Lung (tissue), 12 donors: ENCODE results near the gene SLC9A9. TPM values are rescaled to one million over a fixed set of nuclear protein-coding genes. Genes with fewer than 3 reads are reported as not detected.
A peak's percentile ranks its signal among the peaks of the same experiment; 100 is the strongest.

Experiments
- ATAC-seq: fragments of 200-7000 bp; cut with Tn5 transposase; one replicate; pipeline ENCODE4 v1.9.1; 2020; ENCODE audit warnings: moderate number of reproducible peaks; ENCODE audit not compliant: insufficient read depth, low FRiP score
- DNase-seq, 3 donors: peaks; one replicate each; pipeline ENCODE4 v3.0.0-alpha.2; 2013 to 2017
- H3K27ac ChIP-seq, 2 donors: one replicate each; pipeline ENCODE4 v1.5.1; 2013; ENCODE audit warnings: mild to moderate bottlenecking in 2 of 2, moderate library complexity in 2 of 2, control low read depth in 1 of 2, inconsistent platforms in 1 of 2, low read depth in 1 of 2, low read length in 1 of 2
- H3K27me3 ChIP-seq, 3 donors: one replicate each; pipeline ENCODE4 v1.5.1; 2013; ENCODE audit warnings: low read length in 2 of 3; ENCODE audit not compliant: control insufficient read depth in 3 of 3, insufficient read depth in 3 of 3
- H3K36me3 ChIP-seq, 4 donors: one replicate each; pipeline ENCODE4 v1.5.1; 2013; ENCODE audit warnings: low read length in 4 of 4, mild to moderate bottlenecking in 1 of 4, moderate library complexity in 1 of 4; ENCODE audit not compliant: control insufficient read depth in 4 of 4, insufficient read depth in 4 of 4
- H3K4me1 ChIP-seq, 5 donors: one replicate each; pipeline ENCODE4 v1.5.1; 2013; ENCODE audit warnings: low read length in 5 of 5, mild to moderate bottlenecking in 2 of 5, moderate library complexity in 1 of 5; ENCODE audit not compliant: control insufficient read depth in 5 of 5, insufficient read depth in 5 of 5
- H3K4me3 ChIP-seq: one replicate; pipeline ENCODE4 v1.5.1; 2013; ENCODE audit warnings: mild to moderate bottlenecking, control low read depth, moderate library complexity
- H3K9ac ChIP-seq, 2 donors: one replicate each; pipeline ENCODE4 v1.5.1; 2013; ENCODE audit warnings: low read length in 2 of 2, control low read depth in 1 of 2; ENCODE audit not compliant: insufficient read depth in 1 of 2
- H3K9me3 ChIP-seq, 4 donors: one replicate each; pipeline ENCODE4 v1.5.1; 2013; ENCODE audit warnings: low read length in 3 of 4, mild to moderate bottlenecking in 1 of 4, moderate library complexity in 1 of 4; ENCODE audit not compliant: control insufficient read depth in 4 of 4, insufficient read depth in 3 of 4
- CTCF ChIP-seq: IDR thresholded peaks from 2 replicates; pipeline ENCODE4 v1.5.1; 2012; ENCODE audit warnings: mild to moderate bottlenecking; ENCODE audit errors: control extremely low read depth, extremely low read depth
- WGBS, 2 donors: extraction: QIAGEN DNeasy Blood & Tissue Kit; methylation state at CpG; one replicate each; pipeline ENCODE4 v1.1.7; 2013; 5-methylcytosine and 5-hydroxymethylcytosine counted together
- polyA plus RNA-seq, 2 donors: library from polyadenylated mRNA; stranded (reverse); fragments of 200-250 nt; gene quantifications; one replicate each; pipeline ENCODE4 v1.2.1, GENCODE V29; 2013
- total RNA-seq, 2 donors: library from RNA; depleted of rRNA in 1 of 2; stranded (reverse); fragments of >200 nt in 1 of 2; gene quantifications; one replicate each; pipeline ENCODE4 v1.2.1, GENCODE V29; 2014 to 2021
- donor health status: control.
- donor health status: control.
- donor health status: Bipolar disorder and iron deficiency.
- donor health status: healthy.
- donor health status: DM: yes; HTN: yes; CAD: no.

SLC9A9 gene
- total and polyA plus RNA-seq, 4 donors = 2.2 to 66.3 (median 8.2) TPM

- Histone ChIP-seq H3K9me3 (no peaks in the 10 kb centered on the region), H3K27me3 (no peaks in the 10 kb centered on the region), H3K4me3 (no peak overlapping the region), H3K36me3 (peaks cover 0 to 13% (median 0%) of the 10 kb centered on the region in 4 donors), H3K9ac (peak overlapping the region in 1 of 2 donors; percentile 8), H3K4me1 (peaks cover 0 to 3% (median 0%) of the 10 kb centered on the region in 5 donors), H3K27ac (no peak overlapping the region)
- 81 to 90% methylated on average over 8 of the region's 8 CpGs for WGBS, 2 donors
- ATAC-seq (no peak), DNase-seq (no peak)
- TF ChIP-seq CTCF = no peak
These were observed 274.5 kb downstream of the SLC9A9 start for GRCh38 chr3:143573610-143574303.

- 85 to 91% methylated on average over 1 of the region's 1 CpG for WGBS, 2 donors
- ATAC-seq = no peak
- Histone ChIP-seq H3K27ac (no peak overlapping the region), H3K4me3 (no peak overlapping the region), H3K9ac (no peak overlapping the region), H3K27me3 (no peaks in the 10 kb centered on the region), H3K9me3 (no peaks in the 10 kb centered on the region), H3K4me1 (peaks cover 0 to 3% (median 0%) of the 10 kb centered on the region in 5 donors), H3K36me3 (peaks cover 0 to 6% (median 0%) of the 10 kb centered on the region in 4 donors)
- TF ChIP-seq CTCF = no peak
- DNase-seq = no peak
These were observed 276.7 kb downstream of the SLC9A9 start for GRCh38 chr3:143571548-143571947.

GRCh38 chr3:143567823-143568222, 280.4 kb downstream of the SLC9A9 start:
- DNase-seq (no peak), ATAC-seq (no peak)
- no peaks in the 10 kb centered on the region for H3K27me3 ChIP-seq
- peaks cover 0 to 4% (median 0%) of the 10 kb centered on the region in 4 donors for H3K9me3 ChIP-seq
- H3K4me3 ChIP-seq = no peak overlapping the region
- WGBS, 2 donors = 76 to 77% methylated on average over 2 of the region's 2 CpGs
- no peak overlapping the region for H3K27ac ChIP-seq
- H3K36me3 ChIP-seq = peaks cover 0 to 5% (median 0%) of the 10 kb centered on the region in 4 donors
- peaks cover 0 to 9% (median 0%) of the 10 kb centered on the region in 5 donors for H3K4me1 ChIP-seq
- no peak for TF ChIP-seq CTCF
- no peak overlapping the region for H3K9ac ChIP-seq
